ENCODE measurements around the gene CYB5R2.

- TF ChIP-seq CTCF (conservative IDR thresholded peaks at IDR 0.05; ENCODE audit: low read length), result no peak
- no peak for TF ChIP-seq EZH2phosphoT487 (IDR thresholded peaks at IDR 0.05; ENCODE audit: borderline replicate concordance, low read depth, low read length)
Measured at GRCh38 chr11:7646866-7647265, 26.4 kb downstream of the CYB5R2 start.

Data from OCI-LY7 (cell line).